Gastrocnemius medialis (tissue), 4 donors: ENCODE data around the gene LRRC49. TPM values are rescaled to one million over a fixed set of nuclear protein-coding genes. Genes with fewer than 3 reads are reported as not detected.

Source experiments
- ATAC-seq, 2 donors: fragments of 150-250 bp; one replicate each; pipeline ENCODE4 v1.9.1; 2016
- DNase-seq, 2 donors: peaks; one replicate each; pipeline ENCODE4 v3.0.0-alpha.2; 2019
- H3K27ac ChIP-seq, 4 donors: fragments of 200-600 bp; sonication (generic); 1 replicate in 1 of 4; 2 replicates in 3 of 4; pipeline ENCODE4 v1.5.1; 2016 to 2018; ENCODE audit warnings: mild to moderate bottlenecking in 2 of 4, moderate library complexity in 1 of 4
- H3K27me3 ChIP-seq, 3 donors: fragments of 200-600 bp; sonication (generic) in 2 of 3; 1 replicate in 1 of 3; 2 replicates in 2 of 3; pipeline versions ENCODE4 v1.5.1 to v1.6.0; 2016 to 2019; ENCODE audit warnings: mild to moderate bottlenecking in 1 of 3, moderate library complexity in 1 of 3
- H3K36me3 ChIP-seq, 2 donors: fragments of 200-600 bp; sonication (generic) in 1 of 2; one replicate each; pipeline ENCODE4 v1.5.1; 2017 to 2018
- H3K4me1 ChIP-seq, 2 donors: fragments of 200-600 bp; sonication (generic) in 1 of 2; one replicate each; pipeline ENCODE4 v1.5.1; 2016 to 2017; ENCODE audit warnings: mild to moderate bottlenecking in 2 of 2
- H3K4me3 ChIP-seq, 4 donors: fragments of 200-600 bp; sonication (generic) in 3 of 4; 1 replicate in 1 of 4; 2 replicates in 3 of 4; pipeline ENCODE4 v1.5.1; 2016 to 2019; ENCODE audit warnings: mild to moderate bottlenecking in 2 of 4
- H3K9me3 ChIP-seq, 3 donors: fragments of 200-600 bp; sonication (generic) in 2 of 3; 1 replicate in 1 of 3; 2 replicates in 2 of 3; pipeline ENCODE4 v1.5.1; 2016 to 2019
- CTCF ChIP-seq, 5 experiments: fragments of 450-650 bp in 3 of 5; fragments of 200-600 bp in 2 of 5; sonication (generic) in 2 of 5; IDR thresholded peaks in 4 of 5; conservative IDR thresholded peaks in 1 of 5; 1 replicate in 4 of 5; 2 replicates in 1 of 5; pipeline ENCODE4 v1.5.1; 2016 to 2019; ENCODE audit warnings: antibody characterized with exemption in 5 of 5, mild to moderate bottlenecking in 3 of 5, moderate library complexity in 3 of 5
- POLR2A ChIP-seq, 2 donors: fragments of 450-650 bp; IDR thresholded peaks; one replicate each; pipeline ENCODE4 v1.6.1; 2017; ENCODE audit warnings: antibody characterized with exemption in 2 of 2, mild to moderate bottlenecking in 2 of 2, moderate library complexity in 2 of 2
- in situ Hi-C, 4 donors: fragments of 200-750 bp; cut with MboI; loops; one replicate each; pipeline versions ENCODE4 v1.15.0 to v1.8.0; 2017; ENCODE audit warnings: low sequenced_read_pairs in 4 of 4
- intact Hi-C: fragments of 100-400 bp; cut with DNase I; formaldehyde crosslinking; loops from one replicate; pipeline ENCODE4 v1.15.1; 2023; ENCODE audit warnings: low total_unique reads
- total RNA-seq, 4 donors: library from RNA; depleted of rRNA; stranded (reverse); fragments of >200 nt; gene quantifications; one replicate each; pipeline versions ENCODE4 v1.1.0 to v1.2.3, GENCODE V29; 2016

The LRRC49 gene
- total RNA-seq, 4 donors from 2014 or later, result 0.51 to 5.0 (median 2.8) TPM

GRCh38 chr15:70962084-70962483, 69.5 kb downstream of the LRRC49 start:
- Histone ChIP-seq H3K4me3 (no peak overlapping the region), H3K27me3 (no peaks in the 10 kb centered on the region), H3K9me3 (no peaks in the 10 kb centered on the region), H3K36me3 (no peaks in the 10 kb centered on the region), H3K4me1 (no peaks in the 10 kb centered on the region), H3K27ac (no peak overlapping the region)
- TF ChIP-seq POLR2A (IDR thresholded peaks at IDR 0.05) (no peak), CTCF (IDR thresholded peaks at IDR 0.05 in 4 of 5, conservative IDR thresholded peaks at IDR 0.05 in 1 of 5) (no peak)
- DNase-seq (no peak), ATAC-seq (no peak)
- in situ Hi-C loops, result no loop called here
- intact Hi-C loops, result no loop called here

- Histone ChIP-seq H3K27ac (no peak overlapping the region), H3K4me3 (no peak overlapping the region), H3K27me3 (no peaks in the 10 kb centered on the region), H3K4me1 (no peaks in the 10 kb centered on the region), H3K36me3 (no peaks in the 10 kb centered on the region), H3K9me3 (no peaks in the 10 kb centered on the region)
- ATAC-seq (no peak), DNase-seq (no peak)
- intact Hi-C loops (no loop called here), in situ Hi-C loops (no loop called here)
- TF ChIP-seq CTCF (IDR thresholded peaks at IDR 0.05 in 4 of 5, conservative IDR thresholded peaks at IDR 0.05 in 1 of 5) (no peak), POLR2A (IDR thresholded peaks at IDR 0.05) (no peak)
Measured at GRCh38 chr15:70963199-70963598, 70.6 kb downstream of the LRRC49 start.

GRCh38 chr15:70964058-70964457, 71.4 kb downstream of the LRRC49 start:
- no peak for TF ChIP-seq CTCF (IDR thresholded peaks at IDR 0.05 in 4 of 5, conservative IDR thresholded peaks at IDR 0.05 in 1 of 5)
- Histone ChIP-seq H3K27me3 (no peaks in the 10 kb centered on the region), H3K4me1 (no peaks in the 10 kb centered on the region), H3K9me3 (no peaks in the 10 kb centered on the region), H3K27ac (no peak overlapping the region), H3K36me3 (no peaks in the 10 kb centered on the region), H3K4me3 (no peak overlapping the region)
- intact Hi-C loops, result no loop called here
- no peak for DNase-seq
- no peak for ATAC-seq
- in situ Hi-C loops, result no loop called here

- Histone ChIP-seq H3K27me3 (no peaks in the 10 kb centered on the region), H3K9me3 (no peaks in the 10 kb centered on the region), H3K4me1 (no peaks in the 10 kb centered on the region), H3K36me3 (no peaks in the 10 kb centered on the region), H3K27ac (no peak overlapping the region), H3K4me3 (no peak overlapping the region)
- DNase-seq (no peak), ATAC-seq (no peak)
- intact Hi-C loops (no loop called here), in situ Hi-C loops (no loop called here)
- no peak for TF ChIP-seq CTCF (IDR thresholded peaks at IDR 0.05 in 4 of 5, conservative IDR thresholded peaks at IDR 0.05 in 1 of 5)
- TF ChIP-seq POLR2A (IDR thresholded peaks at IDR 0.05), result no peak
Measured at GRCh38 chr15:70964686-70965085, 72.1 kb downstream of the LRRC49 start.

GRCh38 chr15:70967646-70968045, 75.0 kb downstream of the LRRC49 start:
- Histone ChIP-seq H3K27me3 (no peaks in the 10 kb centered on the region), H3K4me1 (no peaks in the 10 kb centered on the region), H3K27ac (no peak overlapping the region), H3K36me3 (no peaks in the 10 kb centered on the region), H3K4me3 (no peak overlapping the region), H3K9me3 (no peaks in the 10 kb centered on the region)
- intact Hi-C loops, result no loop called here
- TF ChIP-seq CTCF (IDR thresholded peaks at IDR 0.05 in 4 of 5, conservative IDR thresholded peaks at IDR 0.05 in 1 of 5) (no peak), POLR2A (IDR thresholded peaks at IDR 0.05) (no peak)
- no peak for DNase-seq
- ATAC-seq, result no peak
- in situ Hi-C loops, result no loop called here
